Measurements from ENCODE around the gene TTC24.

DNA sequence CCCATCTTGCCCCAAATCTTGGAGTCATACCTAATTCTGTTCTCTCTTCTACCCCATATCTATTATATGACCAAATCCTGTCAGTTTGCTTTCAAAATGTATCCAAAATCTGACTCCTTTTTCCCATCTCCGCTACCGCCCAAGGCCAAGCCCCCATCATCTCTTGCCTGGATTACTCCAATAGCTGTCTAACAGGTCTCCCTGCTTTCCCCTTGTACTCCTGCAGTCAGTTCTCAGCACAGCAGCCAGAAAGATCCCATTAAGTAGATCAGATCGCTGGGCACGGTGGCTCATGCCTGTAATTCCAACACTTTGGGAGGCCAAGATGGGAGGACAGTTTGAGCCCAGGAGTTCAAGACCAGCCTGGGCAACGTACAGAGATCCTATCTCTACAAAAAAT lies 27.0 kb upstream of the TTC24 start:
- TF ChIP-seq CTCF (IDR thresholded peaks at IDR 0.05) (no peak), POLR2A (IDR thresholded peaks at IDR 0.05) (no peak)

All from breast epithelium (tissue), 3 donors.